ENCODE data around the gene ZNF787. TPM values are rescaled to one million over a fixed set of nuclear protein-coding genes. Genes with fewer than 3 reads are reported as not detected.

Gene ZNF787
- total and polyA plus RNA-seq, 2 of the 13 experiments (the other 11 are each of a cell fraction or from before 2014, with no cell fraction given), result 15.1 to 42.8 TPM

GRCh38 chr19:56149656-56150038 lies 28.6 kb upstream of the ZNF787 start:
- WGBS (ENCODE audit: low lambda C conversion rate), result 99% methylated on average over 5 of the region's 5 CpGs
- no peaks in the 10 kb centered on the region for H3K9me3 ChIP-seq (ENCODE audit: low read length)
- peaks cover 30% of the 10 kb centered on the region; the same call in 1 of the 2 replicates for H4K20me1 ChIP-seq (ENCODE audit: insufficient read depth, low read length)
- no peaks in the 10 kb centered on the region for H3K27me3 ChIP-seq (ENCODE audit: control insufficient read depth in 1 of 2, insufficient read depth in 2 of 2, low read length in 2 of 2)
- ChIA-PET POLR2A (no interaction called here), CTCF (ENCODE audit: low intra/inter-chr PET ratio, low total read pairs) (no interaction called here)
- no peak for FAIRE-seq
- H3K79me2 ChIP-seq (ENCODE audit: insufficient read depth, low read length), result peaks cover 42% of the 10 kb centered on the region
- H3K4me2 ChIP-seq (ENCODE audit: low read depth, low read length), result no peak overlapping the region
- TF ChIP-seq MNT (IDR thresholded peaks at IDR 0.05) (0 out of 2 replicates have a peak, but pooled peaks have one; percentile 7), ZNF350 (CRISPR knock-in tag; IDR thresholded peaks at IDR 0.05; ENCODE audit: borderline replicate concordance, low read depth) (no peak), ZMYM3 (CRISPR knock-in tag; IDR thresholded peaks at IDR 0.05) (0 out of 2 replicates have a peak, but pooled peaks have one; percentile 37), ZBED4 (CRISPR knock-in tag; IDR thresholded peaks at IDR 0.05; ENCODE audit: borderline replicate concordance) (no peak), ZNF629 (CRISPR knock-in tag; conservative IDR thresholded peaks at IDR 0.05) (no peak), EHMT2 (IDR thresholded peaks at IDR 0.05; ENCODE audit: borderline replicate concordance, low read depth, low read length) (no peak)
- no peak overlapping the region for H3K4me3 ChIP-seq (replicated peaks in 1 of 3; ENCODE audit: insufficient read depth in 1 of 3, low read depth in 2 of 3, low read length in 3 of 3)
- no peak overlapping the region for H3K9ac ChIP-seq (ENCODE audit: insufficient read depth, low read depth, low read length)
- in situ Hi-C loops (cut with HindIII; ENCODE audit: extremely low pct_ligation_motif_present, low pct_unique_long_range_greater_than_20kb), result no loop called here
- peaks cover 40% of the 10 kb centered on the region for H3K4me1 ChIP-seq (ENCODE audit: insufficient read depth, low read length)
- DNase-seq (ENCODE audit: low spot score), result no peak
- ATAC-seq, result no peak
- no TSS peak for BruUV-seq (replicated peaks)
- intact Hi-C loops (cut with micrococcal nuclease; ENCODE audit: unreplicated experiment), result no loop called here
- peaks cover 14 to 54% of the 10 kb centered on the region in 2 experiments; a peak in 4 of 5 replicates for H3K36me3 ChIP-seq (replicated peaks in 1 of 2; ENCODE audit: control insufficient read depth in 1 of 2, insufficient read depth in 2 of 2, low read length in 2 of 2)
- H2AFZ ChIP-seq (ENCODE audit: low read length), result no peak overlapping the region
- H3K27ac ChIP-seq (ENCODE audit: extremely low read length, insufficient read depth, low read length), result no peak overlapping the region

All from HepG2 (cell line).